B cell (primary cell): ENCODE data around the gene HUS1B.

ENCODE experiments used
- CTCF ChIP-seq: fragments of 200-600 bp; IDR thresholded peaks from one replicate; pipeline ENCODE4 v1.8.0; 2022; ENCODE audit warnings: antibody characterized with exemption, mild to moderate bottlenecking
- EZH2 ChIP-seq: IDR thresholded peaks from 2 replicates; pipeline ENCODE4 v1.6.1; 2012; ENCODE audit warnings: borderline replicate concordance, low read depth, mild to moderate bottlenecking, moderate library complexity, low read length; ENCODE audit not compliant: insufficient read depth, poor library complexity, severe bottlenecking

- no peak for TF ChIP-seq CTCF
- no peak for TF ChIP-seq EZH2
Measured at GRCh38 chr6:656460-657252, at the start of gene HUS1B.
